TTC549 (cell line): ENCODE data around the gene CLEC3A.
"Not testable (repeated sequence)": the region's sequence is repeated elsewhere in the genome, so short reads cannot be mapped to it uniquely, and the experiment has no call there.

Experiments
- FAIRE-seq: peaks from 2 replicates; lab custom pipeline; 2012; peaks lifted over from hg19 to GRCh38; lab: Jason Lieb, UNC

Gene CLEC3A, protein sequence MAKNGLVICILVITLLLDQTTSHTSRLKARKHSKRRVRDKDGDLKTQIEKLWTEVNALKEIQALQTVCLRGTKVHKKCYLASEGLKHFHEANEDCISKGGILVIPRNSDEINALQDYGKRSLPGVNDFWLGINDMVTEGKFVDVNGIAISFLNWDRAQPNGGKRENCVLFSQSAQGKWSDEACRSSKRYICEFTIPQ

GRCh38 chr16:78022347-78023060, at the start of gene CLEC3A:
TSS of gene CLEC3A (plus strand) at chr16:78022548. CDS start at chr16:78022627, 79 bp downstream.
- no peak for FAIRE-seq

DNA sequence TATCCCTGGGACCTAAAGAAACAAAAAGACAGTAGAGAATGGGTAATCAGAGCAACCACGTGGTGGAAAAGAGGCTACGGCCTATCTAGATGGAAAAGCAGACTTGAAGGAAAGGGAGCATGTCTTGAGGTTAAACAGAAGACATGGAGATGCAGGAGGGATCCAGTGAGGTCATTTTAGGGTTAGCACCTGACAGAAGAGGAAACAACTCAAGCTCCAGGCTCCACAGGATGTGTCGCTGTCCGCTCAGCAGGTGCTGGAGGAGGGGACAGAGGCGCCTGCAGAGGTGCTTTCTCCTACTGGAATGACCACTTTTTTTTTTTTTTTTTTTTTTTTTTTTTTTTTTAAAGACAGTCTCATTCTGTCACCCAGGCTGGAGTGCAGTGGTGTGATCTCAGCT, 47.5 kb upstream of the CLEC3A start:
- no peak for FAIRE-seq

GRCh38 chr16:77975942-77976341, 46.4 kb upstream of the CLEC3A start:
- FAIRE-seq, result no peak

- no peak for FAIRE-seq
These were observed 45.0 kb upstream of the CLEC3A start for GRCh38 chr16:77977339-77977738.

- no peak for FAIRE-seq
These were observed 37.2 kb upstream of the CLEC3A start for GRCh38 chr16:77985111-77985510.

GRCh38 chr16:77986011-77986740, 36.2 kb upstream of the CLEC3A start:
- no peak for FAIRE-seq

DNA sequence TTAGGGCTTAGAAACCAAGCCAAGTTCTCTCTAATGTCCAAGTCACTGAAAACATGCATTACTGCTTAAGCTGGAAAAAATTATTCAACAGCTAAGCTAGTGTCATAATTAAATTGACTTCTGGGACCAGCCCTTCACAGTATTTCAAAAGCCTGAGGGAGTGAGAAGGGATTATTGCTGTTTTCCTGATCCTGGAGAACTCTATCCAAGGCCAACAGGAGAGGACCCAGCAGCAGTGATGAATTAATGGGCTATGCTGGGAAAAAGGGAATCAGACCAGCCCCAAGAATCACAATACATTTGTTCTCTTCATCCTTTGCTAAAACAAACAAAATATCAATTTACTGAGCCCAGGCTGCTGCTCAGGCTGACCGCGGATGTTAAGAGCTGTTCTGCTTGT, 34.5 kb upstream of the CLEC3A start:
- no peak for FAIRE-seq

- no peak for FAIRE-seq
These were observed 32.5 kb upstream of the CLEC3A start for GRCh38 chr16:77989846-77990245.

DNA sequence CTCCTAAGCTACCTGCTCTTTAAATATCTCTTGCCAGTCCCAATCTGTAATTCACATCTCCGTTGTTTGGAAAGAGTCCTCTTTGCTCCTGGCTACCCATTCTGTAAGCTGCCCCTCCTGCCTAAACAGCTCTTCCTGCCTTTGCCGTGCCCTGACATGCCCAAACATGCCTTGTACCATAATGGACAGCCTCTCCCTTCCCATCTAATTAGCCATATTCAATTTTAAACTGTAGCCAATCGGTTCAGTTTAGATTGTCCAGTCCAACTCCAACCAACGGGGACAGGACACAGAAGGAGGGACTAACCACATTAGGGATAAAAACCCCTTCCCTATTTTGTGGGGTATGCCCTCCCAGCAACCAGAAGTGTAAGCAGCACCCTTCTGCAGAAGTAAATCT, 30.6 kb upstream of the CLEC3A start:
- no peak for FAIRE-seq

DNA sequence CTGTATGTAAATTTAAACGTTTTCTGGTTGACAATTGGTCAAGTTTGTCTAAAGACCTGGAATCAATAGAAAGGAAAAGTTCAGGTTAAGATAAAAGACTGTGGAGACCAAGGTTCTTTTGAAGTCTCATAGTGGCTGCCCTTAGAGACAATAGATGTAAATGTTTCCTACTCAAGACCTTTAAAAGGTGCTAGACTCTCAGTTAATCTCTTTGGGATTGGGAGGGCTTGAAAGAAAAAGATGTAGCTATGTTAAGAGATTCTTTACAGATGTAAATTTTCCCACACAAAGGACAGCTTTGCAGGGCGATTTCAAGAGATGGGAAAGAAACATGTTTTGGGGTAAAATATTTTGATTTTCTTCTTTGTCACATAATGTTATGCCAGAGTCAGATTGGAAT, 30.0 kb upstream of the CLEC3A start:
- FAIRE-seq, result not testable (repeated sequence)

GRCh38 chr16:77993111-77993985, 29.0 kb upstream of the CLEC3A start:
- FAIRE-seq, result no peak

DNA sequence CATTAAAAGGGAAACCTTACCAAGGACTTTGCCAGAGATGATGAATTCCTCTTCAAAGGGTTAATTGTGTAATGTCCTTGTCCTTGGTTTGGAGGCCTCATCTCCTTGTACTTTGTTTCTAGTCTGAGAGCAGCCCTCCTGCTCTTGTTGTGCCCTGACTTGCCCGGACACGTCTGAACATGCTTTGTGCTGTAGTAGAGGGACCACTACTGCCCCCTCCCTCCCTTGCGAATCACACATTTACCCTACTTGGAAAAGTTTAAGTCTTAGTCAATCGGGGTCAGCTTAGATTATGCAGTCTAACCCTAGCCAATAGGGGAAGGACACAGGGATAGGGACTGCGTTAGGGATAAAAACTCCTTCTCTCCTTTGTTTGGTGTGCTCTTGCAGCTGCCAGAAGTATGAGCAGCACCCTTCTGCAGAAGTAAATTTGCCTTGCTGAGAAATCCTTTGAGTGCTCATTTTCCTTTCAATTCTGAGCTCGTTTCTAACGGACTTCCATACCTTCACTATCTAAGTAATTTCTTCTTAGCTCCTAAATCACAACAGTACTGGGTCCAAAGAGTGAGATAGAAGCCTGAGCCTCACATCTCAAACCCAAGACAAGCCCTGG, 26.4 kb upstream of the CLEC3A start:
- FAIRE-seq, result no peak

DNA sequence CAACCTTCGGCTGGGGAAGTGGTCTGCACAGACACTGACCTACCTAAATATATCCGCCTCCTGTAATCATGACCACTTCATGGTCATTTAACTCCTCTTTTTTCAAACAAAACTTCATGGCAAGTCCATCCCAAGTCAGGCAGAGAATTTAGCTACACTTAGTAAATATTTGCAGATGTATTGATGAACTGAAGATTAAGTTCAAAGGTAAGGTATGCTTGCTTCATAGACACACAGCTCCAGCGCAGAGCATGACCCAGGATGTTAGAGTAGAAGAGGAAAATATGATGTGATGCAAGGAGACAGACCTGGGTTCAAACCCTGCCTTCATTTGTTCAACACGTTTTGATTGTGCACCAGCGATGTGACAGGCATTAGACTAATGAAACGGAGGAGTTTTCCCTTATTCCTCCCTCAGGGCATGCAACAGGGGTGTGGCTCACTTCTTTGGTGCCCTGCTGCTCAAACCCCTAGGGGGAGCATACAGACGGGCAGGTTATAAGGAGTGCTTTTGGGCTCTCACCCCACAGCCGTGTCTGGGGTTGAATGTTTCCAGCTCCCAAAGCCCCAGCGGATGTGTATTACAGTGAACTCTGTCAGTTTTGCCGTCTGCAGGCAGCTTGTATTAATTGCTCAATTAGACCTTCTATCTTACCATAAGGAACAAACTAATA, 23.9 kb upstream of the CLEC3A start:
- no peak for FAIRE-seq

- no peak for FAIRE-seq
These were observed 20.8 kb upstream of the CLEC3A start for GRCh38 chr16:78001451-78002025.

DNA sequence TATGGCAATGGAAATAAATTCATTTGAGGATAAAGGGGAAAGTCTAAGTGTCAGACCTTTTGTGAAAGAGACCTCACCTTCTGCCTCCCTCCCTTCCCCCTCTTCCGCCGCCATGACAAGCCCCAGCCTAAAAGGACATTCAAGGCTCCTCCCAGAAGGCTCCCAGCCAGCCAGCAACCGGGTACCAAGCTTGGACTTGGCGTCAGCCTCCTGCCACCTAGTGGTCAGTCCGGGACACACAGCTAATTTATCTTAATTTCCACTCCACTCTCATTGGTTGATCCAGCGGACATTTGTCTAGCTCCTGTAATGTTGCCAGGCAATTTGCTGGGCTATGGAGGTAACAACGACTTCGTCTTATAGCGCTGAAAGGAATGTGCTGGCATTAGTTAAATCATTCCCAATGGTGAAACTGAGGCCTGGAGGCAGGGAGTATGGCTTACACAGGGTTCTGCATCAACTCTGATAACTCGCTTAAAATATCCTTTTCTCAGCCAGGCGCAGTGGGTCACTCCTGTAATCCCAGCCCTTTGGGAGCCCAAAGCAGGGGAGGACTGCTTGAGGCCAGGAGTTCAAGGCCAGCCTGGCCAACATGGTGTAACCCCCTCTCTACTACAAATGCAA, 19.3 kb upstream of the CLEC3A start:
- peak; percentile 76 for FAIRE-seq

GRCh38 chr16:78004517-78004916, 17.8 kb upstream of the CLEC3A start:
- no peak for FAIRE-seq

GRCh38 chr16:78005881-78006280, 16.5 kb upstream of the CLEC3A start:
- no peak for FAIRE-seq

- FAIRE-seq, result no peak
These were observed 15.2 kb upstream of the CLEC3A start for GRCh38 chr16:78007121-78007520.

DNA sequence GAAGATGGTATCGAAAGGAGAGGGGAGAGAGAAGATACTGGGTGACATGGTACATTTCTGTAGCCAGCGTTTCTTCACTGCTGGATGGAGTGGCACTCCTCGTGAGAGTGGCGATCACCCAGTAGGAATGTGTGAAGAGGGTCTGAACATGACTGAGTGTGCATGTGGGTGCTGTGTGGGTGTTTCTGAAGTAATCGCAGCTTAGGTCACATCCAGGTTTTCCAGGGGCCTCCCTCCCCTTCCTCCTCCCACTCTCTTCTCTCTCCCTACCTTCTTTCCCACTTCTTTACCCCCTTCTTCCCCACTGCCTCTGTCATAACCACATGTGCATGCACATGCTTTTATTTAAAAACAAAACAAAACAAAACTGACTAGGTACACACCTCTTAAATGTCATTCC, 1.8 kb downstream of the CLEC3A start:
- no peak for FAIRE-seq

DNA sequence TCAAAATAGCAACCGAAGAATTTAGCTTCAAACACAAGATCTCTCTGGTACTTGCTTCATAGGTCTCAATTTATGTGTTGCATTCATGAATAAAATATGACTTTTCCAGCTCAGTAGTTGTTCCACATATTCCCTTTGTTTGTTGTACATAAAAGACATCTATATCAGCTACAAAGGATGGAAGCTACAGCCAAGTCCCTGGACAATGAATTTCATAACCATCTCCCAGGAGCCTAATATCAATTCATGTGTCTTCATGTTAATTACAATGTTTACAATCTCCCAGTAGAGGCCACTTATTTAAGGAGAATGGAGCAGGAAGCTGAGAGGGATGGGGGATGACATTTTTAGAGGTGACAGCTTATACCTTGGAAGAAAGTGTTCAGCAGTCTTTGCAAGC, 3.3 kb downstream of the CLEC3A start:
- FAIRE-seq, result no peak

DNA sequence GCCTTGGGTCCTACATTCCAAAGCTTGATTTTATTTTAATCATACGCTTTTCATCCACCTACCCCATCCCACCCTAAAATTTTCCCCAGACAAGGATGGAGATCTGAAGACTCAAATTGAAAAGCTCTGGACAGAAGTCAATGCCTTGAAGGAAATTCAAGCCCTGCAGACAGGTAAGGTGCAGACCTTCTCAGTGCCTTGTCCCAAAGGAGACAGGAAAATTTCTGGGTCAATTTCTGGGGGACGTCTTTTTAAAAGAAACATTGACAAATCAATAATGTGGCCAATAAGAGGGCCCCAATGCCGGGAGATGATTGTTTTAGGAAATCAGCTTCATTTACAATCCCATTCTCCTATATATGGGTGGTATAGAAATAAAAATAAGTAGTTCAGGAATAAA, 5.7 kb downstream of the CLEC3A start:
- FAIRE-seq, result no peak
